ENCODE data around the gene AGPS.

- no peak for TF ChIP-seq POLR2AphosphoS5 (IDR thresholded peaks at IDR 0.05; ENCODE audit: low read depth, low read length)
- no peak for TF ChIP-seq TAF1 (IDR thresholded peaks at IDR 0.05; ENCODE audit: borderline replicate concordance, insufficient read depth, low read length)
- TF ChIP-seq, protein P1, sequence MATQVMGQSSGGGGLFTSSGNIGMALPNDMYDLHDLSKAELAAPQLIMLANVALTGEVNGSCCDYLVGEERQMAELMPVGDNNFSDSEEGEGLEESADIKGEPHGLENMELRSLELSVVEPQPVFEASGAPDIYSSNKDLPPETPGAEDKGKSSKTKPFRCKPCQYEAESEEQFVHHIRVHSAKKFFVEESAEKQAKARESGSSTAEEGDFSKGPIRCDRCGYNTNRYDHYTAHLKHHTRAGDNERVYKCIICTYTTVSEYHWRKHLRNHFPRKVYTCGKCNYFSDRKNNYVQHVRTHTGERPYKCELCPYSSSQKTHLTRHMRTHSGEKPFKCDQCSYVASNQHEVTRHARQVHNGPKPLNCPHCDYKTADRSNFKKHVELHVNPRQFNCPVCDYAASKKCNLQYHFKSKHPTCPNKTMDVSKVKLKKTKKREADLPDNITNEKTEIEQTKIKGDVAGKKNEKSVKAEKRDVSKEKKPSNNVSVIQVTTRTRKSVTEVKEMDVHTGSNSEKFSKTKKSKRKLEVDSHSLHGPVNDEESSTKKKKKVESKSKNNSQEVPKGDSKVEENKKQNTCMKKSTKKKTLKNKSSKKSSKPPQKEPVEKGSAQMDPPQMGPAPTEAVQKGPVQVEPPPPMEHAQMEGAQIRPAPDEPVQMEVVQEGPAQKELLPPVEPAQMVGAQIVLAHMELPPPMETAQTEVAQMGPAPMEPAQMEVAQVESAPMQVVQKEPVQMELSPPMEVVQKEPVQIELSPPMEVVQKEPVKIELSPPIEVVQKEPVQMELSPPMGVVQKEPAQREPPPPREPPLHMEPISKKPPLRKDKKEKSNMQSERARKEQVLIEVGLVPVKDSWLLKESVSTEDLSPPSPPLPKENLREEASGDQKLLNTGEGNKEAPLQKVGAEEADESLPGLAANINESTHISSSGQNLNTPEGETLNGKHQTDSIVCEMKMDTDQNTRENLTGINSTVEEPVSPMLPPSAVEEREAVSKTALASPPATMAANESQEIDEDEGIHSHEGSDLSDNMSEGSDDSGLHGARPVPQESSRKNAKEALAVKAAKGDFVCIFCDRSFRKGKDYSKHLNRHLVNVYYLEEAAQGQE (IDR thresholded peaks at IDR 0.05; ENCODE audit: insufficient read depth in 1 of 2, low read depth in 2 of 2, low read length in 2 of 2), result no peak
- no peak for TF ChIP-seq FOXP2 (optimal IDR thresholded peaks at IDR 0.05; ENCODE audit: borderline replicate concordance, extremely low read depth, extremely low read length, insufficient read depth)
Observed at GRCh38 chr2:177574356-177574755, 181.8 kb downstream of the AGPS start.
